CD14-positive monocyte (primary cell): Measurements from ENCODE around the gene TAF1B. TPM values are rescaled to one million over a fixed set of nuclear protein-coding genes. Genes with fewer than 3 reads are reported as not detected.

Source experiments
- DNase-seq, 3 donors: peaks; one replicate each; pipeline ENCODE4 v3.0.0-alpha.2; 2011 to 2022
- H2AFZ ChIP-seq: 2 replicates; pipeline ENCODE4 v1.6.0; 2012; ENCODE audit warnings: mild to moderate bottlenecking, low read depth, low read length, inconsistent platforms; ENCODE audit not compliant: insufficient read depth, poor library complexity, severe bottlenecking
- H3K27ac ChIP-seq, 2 donors: 1 replicate in 1 of 2; 2 replicates in 1 of 2; pipeline ENCODE4 v1.5.1; 2012 to 2013; ENCODE audit warnings: low read length in 2 of 2, control low read depth in 1 of 2, inconsistent platforms in 1 of 2, low read depth in 1 of 2, mild to moderate bottlenecking in 1 of 2
- H3K27me3 ChIP-seq, 2 donors: one replicate each; pipeline versions ENCODE4 v1.6.0 to v1.6.1; 2011 to 2013; ENCODE audit warnings: low read length in 2 of 2; ENCODE audit not compliant: control insufficient read depth in 2 of 2, insufficient read depth in 2 of 2
- H3K36me3 ChIP-seq, 2 donors: replicated peaks in 1 of 2; 1 replicate in 1 of 2; 2 replicates in 1 of 2; pipeline versions ENCODE4 v1.5.1 to v1.6.1; 2012 to 2013; ENCODE audit warnings: low read length in 2 of 2, control low read depth in 1 of 2, inconsistent platforms in 1 of 2, mild to moderate bottlenecking in 1 of 2; ENCODE audit not compliant: insufficient read depth in 2 of 2, control insufficient read depth in 1 of 2
- H3K4me1 ChIP-seq, 2 donors: 1 replicate in 1 of 2; 2 replicates in 1 of 2; pipeline versions ENCODE4 v1.5.1 to v1.6.1; 2012 to 2013; ENCODE audit warnings: low read length in 2 of 2, control low read depth in 1 of 2, inconsistent platforms in 1 of 2, mild to moderate bottlenecking in 1 of 2, moderate library complexity in 1 of 2; ENCODE audit not compliant: insufficient read depth in 2 of 2, control insufficient read depth in 1 of 2
- H3K4me2 ChIP-seq: replicated peaks from 2 replicates; pipeline ENCODE3; 2012; ENCODE audit warnings: low read length, moderate library complexity, mild to moderate bottlenecking; ENCODE audit not compliant: poor library complexity, severe bottlenecking; ENCODE audit errors: extremely low read depth
- H3K4me3 ChIP-seq, 3 experiments: fragments of 200-600 bp in 1 of 3; sonication (generic) in 1 of 3; replicated peaks in 1 of 3; 1 replicate in 2 of 3; 2 replicates in 1 of 3; pipeline ENCODE4 v1.5.1; 2011 to 2013; ENCODE audit warnings: low read length in 3 of 3, mild to moderate bottlenecking in 3 of 3, control low read depth in 2 of 3, low read depth in 2 of 3, inconsistent platforms in 1 of 3, moderate library complexity in 1 of 3
- H3K79me2 ChIP-seq: 2 replicates; pipeline ENCODE4 v1.6.0; 2012; ENCODE audit warnings: mild to moderate bottlenecking, control low read depth, inconsistent platforms, low read length, moderate library complexity; ENCODE audit not compliant: insufficient read depth
- H3K9ac ChIP-seq: 2 replicates; pipeline ENCODE4 v1.6.0; 2017; ENCODE audit warnings: low read length, mild to moderate bottlenecking; ENCODE audit not compliant: insufficient read depth, poor library complexity, severe bottlenecking
- H3K9me3 ChIP-seq, 2 donors: replicated peaks in 1 of 2; 1 replicate in 1 of 2; 2 replicates in 1 of 2; pipeline versions ENCODE4 v1.5.1 to v1.6.1; 2012 to 2013; ENCODE audit warnings: low read length in 2 of 2, control low read depth in 1 of 2; ENCODE audit not compliant: control insufficient read depth in 1 of 2, insufficient read depth in 1 of 2
- H4K20me1 ChIP-seq: 2 replicates; pipeline ENCODE4 v1.6.0; 2012; ENCODE audit warnings: mild to moderate bottlenecking, low read length, control low read depth, moderate library complexity; ENCODE audit not compliant: insufficient read depth
- H3K27ac Mint-ChIP-seq, 7 donors: one replicate each; pipeline ENCODE4 v1.8.0; 2020; ENCODE audit warnings: mild to moderate bottlenecking in 7 of 7, mixed read lengths in 7 of 7, moderate library complexity in 6 of 7, inconsistent platforms in 2 of 7
- H3K27me3 Mint-ChIP-seq, 3 donors: one replicate each; pipeline ENCODE4 v1.8.0; 2021 to 2022; ENCODE audit warnings: low read depth in 3 of 3, mild to moderate bottlenecking in 3 of 3, mixed read lengths in 3 of 3, moderate library complexity in 3 of 3, inconsistent platforms in 1 of 3
- H3K36me3 Mint-ChIP-seq, 2 donors: one replicate each; pipeline ENCODE4 v1.8.0; 2020; ENCODE audit warnings: mixed read lengths in 2 of 2, inconsistent platforms in 1 of 2, mild to moderate bottlenecking in 1 of 2
- H3K4me1 Mint-ChIP-seq: one replicate; pipeline ENCODE4 v1.8.0; 2020; ENCODE audit warnings: mild to moderate bottlenecking, mixed read lengths
- H3K4me3 Mint-ChIP-seq, 2 donors: one replicate each; pipeline ENCODE4 v1.8.0; 2020; ENCODE audit warnings: mild to moderate bottlenecking in 2 of 2, mixed read lengths in 2 of 2, moderate library complexity in 1 of 2
- H3K9me3 Mint-ChIP-seq, 7 donors: one replicate each; pipeline ENCODE4 v1.8.0; 2020 to 2022; ENCODE audit warnings: mixed read lengths in 7 of 7, mild to moderate bottlenecking in 6 of 7, moderate library complexity in 6 of 7, inconsistent platforms in 2 of 7
- CTCF ChIP-seq: fragments of 200-600 bp; IDR thresholded peaks from one replicate; pipeline ENCODE4 v1.8.0; 2022; ENCODE audit warnings: antibody characterized with exemption, mild to moderate bottlenecking
- WGBS: methylation state at CpG from one replicate; pipeline ENCODE4 v1.1.5; 2013; ENCODE audit warnings: missing lambda C conversion rate; ENCODE audit not compliant: insufficient coverage; 5-methylcytosine and 5-hydroxymethylcytosine counted together
- intact Hi-C, 2 donors: fragments of 100-400 bp; cut with micrococcal nuclease; formaldehyde crosslinking; loops; one replicate each; pipeline versions ENCODE4 v1.15.0 to v1.15.1; 2023
- polyA plus RNA-seq, 3 donors: library from polyadenylated mRNA; depleted of rRNA in 1 of 3; unstranded in 2 of 3; stranded (reverse) in 1 of 3; fragments of 300-500 nt in 2 of 3; fragments of >200 nt in 1 of 3; fragmentation: Illumina TruSeq in 2 of 3; gene quantifications; 1 replicate in 2 of 3; 2 replicates in 1 of 3; pipeline ENCODE4 v1.2.3, GENCODE V29; 2012 to 2021

The TAF1B gene
- polyA plus RNA-seq, 3 donors = 6.0 to 8.4 (median 7.2) TPM

DNA sequence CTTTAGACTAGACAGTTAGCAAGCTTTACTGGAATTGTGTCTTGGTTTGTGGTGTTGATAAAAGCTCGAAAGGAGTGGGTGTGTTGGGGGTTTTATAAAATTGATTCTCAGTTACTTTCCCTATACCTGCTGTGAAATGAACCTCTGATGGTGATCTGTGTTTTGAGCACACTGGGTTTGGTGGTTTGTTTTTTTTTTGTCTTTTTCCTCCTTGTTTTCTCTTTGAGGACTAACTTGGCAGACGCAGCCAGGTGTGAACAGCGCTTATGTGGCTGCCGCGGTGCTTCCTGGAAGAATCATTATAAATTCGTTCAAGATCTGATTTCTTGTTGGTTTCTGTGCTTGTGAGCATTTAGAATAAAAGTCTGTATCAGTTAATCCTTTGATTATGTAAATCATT lies 136.7 kb downstream of the TAF1B start:
- H3K4me3 Mint-ChIP-seq = peak overlapping the region in 1 of 2 donors; percentile 43
- no peak overlapping the region for H3K27ac Mint-ChIP-seq
- H3K27me3 Mint-ChIP-seq = peaks cover 11 to 20% (median 13%) of the 10 kb centered on the region in 3 donors
- no peak for TF ChIP-seq CTCF
- Histone ChIP-seq H3K9ac (no peak overlapping the region), H3K4me1 (peaks cover 3 to 8% of the 10 kb centered on the region in 2 donors), H2AFZ (no peak overlapping the region), H3K79me2 (no peaks in the 10 kb centered on the region), H3K4me2 (no peak overlapping the region), H3K36me3 (no peaks in the 10 kb centered on the region), H4K20me1 (no peaks in the 10 kb centered on the region), H3K27ac (no peak overlapping the region), H3K4me3 (no peak overlapping the region), H3K27me3 (no peaks in the 10 kb centered on the region), H3K9me3 (no peaks in the 10 kb centered on the region)
- intact Hi-C loops = loop anchor here in 1 of 2 donors (10.0 kb wide), 3 partner anchors 135 to 1355 kb away; no protein-coding TSS in a partner anchor
- DNase-seq = no peak
- WGBS = no CpG with 5 or more reads among the region's 6 CpGs
- H3K4me1 Mint-ChIP-seq = peaks cover 10% of the 10 kb centered on the region
- peaks cover 0 to 3% (median 0%) of the 10 kb centered on the region in 7 donors for H3K9me3 Mint-ChIP-seq
- no peaks in the 10 kb centered on the region for H3K36me3 Mint-ChIP-seq

DNA sequence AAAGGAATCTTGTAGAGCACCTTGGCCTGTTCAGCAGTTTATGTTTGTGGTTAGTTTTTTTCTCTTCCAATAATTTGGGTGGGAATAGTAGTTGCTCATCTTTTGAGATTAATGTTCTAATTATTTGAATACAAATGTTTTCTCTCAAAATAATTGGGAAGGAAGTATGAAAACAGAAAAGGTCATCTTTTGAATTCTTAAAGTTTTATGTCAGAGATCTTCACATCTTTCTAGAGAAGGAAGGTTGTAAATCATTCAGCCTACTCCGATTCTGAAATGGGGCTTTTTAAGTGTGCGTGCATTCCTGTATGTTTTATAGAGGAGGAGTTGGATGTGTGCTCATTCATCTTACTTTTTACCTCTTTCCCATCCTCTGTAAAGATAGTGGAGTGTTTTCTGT lies 137.2 kb downstream of the TAF1B start:
- Histone ChIP-seq H3K79me2 (no peaks in the 10 kb centered on the region), H4K20me1 (no peaks in the 10 kb centered on the region), H3K4me2 (no peak overlapping the region), H3K27ac (no peak overlapping the region), H3K27me3 (no peaks in the 10 kb centered on the region), H2AFZ (no peak overlapping the region), H3K9me3 (no peaks in the 10 kb centered on the region), H3K4me1 (peaks cover 3 to 8% of the 10 kb centered on the region in 2 donors), H3K4me3 (no peak overlapping the region), H3K36me3 (no peaks in the 10 kb centered on the region), H3K9ac (no peak overlapping the region)
- Mint-ChIP-seq H3K36me3 (no peaks in the 10 kb centered on the region), H3K9me3 (peaks cover 0 to 3% (median 0%) of the 10 kb centered on the region in 7 donors), H3K27ac (no peak overlapping the region), H3K4me1 (peaks cover 10% of the 10 kb centered on the region), H3K27me3 (peaks cover 11 to 22% (median 13%) of the 10 kb centered on the region in 3 donors), H3K4me3 (no peak overlapping the region)
- intact Hi-C loops = loop anchor here in 1 of 2 donors (10.0 kb wide), 3 partner anchors 134 to 1356 kb away; no protein-coding TSS in a partner anchor
- DNase-seq = no peak
- WGBS = no CpG with 5 or more reads among the region's 2 CpGs
- no peak for TF ChIP-seq CTCF
